Measurements from ENCODE around the gene CNTN4. TPM values are rescaled to one million over a fixed set of nuclear protein-coding genes. Genes with fewer than 3 reads are reported as not detected.
A peak's percentile ranks its signal among the peaks of the same experiment; 100 is the strongest.

Gene CNTN4
- total RNA-seq, 4 donors from 2014 or later: 47.7 to 106 (median 83.3) TPM

DNA sequence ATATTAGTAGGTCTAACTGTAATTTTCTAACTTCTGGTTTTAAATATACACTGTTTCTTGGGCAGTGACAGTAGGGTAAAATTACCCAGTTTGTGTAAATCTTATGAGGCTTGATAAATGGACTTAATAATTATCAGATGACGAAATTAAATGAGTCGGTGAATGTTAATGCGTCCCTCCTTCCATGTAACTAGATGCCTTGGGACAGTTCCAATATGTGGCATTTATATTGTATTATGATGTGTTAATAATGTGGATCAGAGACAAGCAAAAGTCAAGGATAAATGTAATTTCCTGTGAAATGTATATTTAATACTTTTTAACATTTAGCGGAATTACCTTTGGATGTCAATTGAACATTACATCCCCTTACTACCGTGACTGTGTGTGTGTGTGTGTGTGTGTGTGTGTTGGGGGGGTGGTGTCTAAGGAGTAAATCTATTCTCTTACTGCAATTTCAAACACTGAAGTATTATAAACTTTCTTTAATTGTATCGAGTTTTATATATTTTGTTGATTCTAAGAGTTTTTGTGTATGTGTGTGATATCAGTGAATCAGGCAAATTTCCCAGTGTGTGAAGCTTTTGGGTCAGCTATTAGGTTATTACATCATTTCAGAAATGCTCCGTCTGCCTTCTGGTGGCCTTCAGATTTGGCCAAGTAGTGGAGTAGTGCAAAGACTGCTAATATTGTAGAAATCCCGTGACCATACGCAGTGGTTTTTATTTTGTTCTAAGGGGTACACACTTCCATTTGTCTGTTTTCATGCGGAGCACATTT is 50.1 kb downstream of the CNTN4 start:
- Histone ChIP-seq H3K4me1 (peaks cover 0 to 13% (median 0%) of the 10 kb centered on the region in 4 donors), H3K27me3 (no peaks in the 10 kb centered on the region), H3K27ac (no peak overlapping the region), H3K4me3 (no peak overlapping the region), H3K9me3 (no peaks in the 10 kb centered on the region), H3K36me3 (no peaks in the 10 kb centered on the region)
- no peak for DNase-seq (ENCODE audit: low spot score in 2 of 2)
- 70 to 80% methylated on average over 10 of the region's 10 CpGs for WGBS, 2 donors
- TF ChIP-seq, protein P1, sequence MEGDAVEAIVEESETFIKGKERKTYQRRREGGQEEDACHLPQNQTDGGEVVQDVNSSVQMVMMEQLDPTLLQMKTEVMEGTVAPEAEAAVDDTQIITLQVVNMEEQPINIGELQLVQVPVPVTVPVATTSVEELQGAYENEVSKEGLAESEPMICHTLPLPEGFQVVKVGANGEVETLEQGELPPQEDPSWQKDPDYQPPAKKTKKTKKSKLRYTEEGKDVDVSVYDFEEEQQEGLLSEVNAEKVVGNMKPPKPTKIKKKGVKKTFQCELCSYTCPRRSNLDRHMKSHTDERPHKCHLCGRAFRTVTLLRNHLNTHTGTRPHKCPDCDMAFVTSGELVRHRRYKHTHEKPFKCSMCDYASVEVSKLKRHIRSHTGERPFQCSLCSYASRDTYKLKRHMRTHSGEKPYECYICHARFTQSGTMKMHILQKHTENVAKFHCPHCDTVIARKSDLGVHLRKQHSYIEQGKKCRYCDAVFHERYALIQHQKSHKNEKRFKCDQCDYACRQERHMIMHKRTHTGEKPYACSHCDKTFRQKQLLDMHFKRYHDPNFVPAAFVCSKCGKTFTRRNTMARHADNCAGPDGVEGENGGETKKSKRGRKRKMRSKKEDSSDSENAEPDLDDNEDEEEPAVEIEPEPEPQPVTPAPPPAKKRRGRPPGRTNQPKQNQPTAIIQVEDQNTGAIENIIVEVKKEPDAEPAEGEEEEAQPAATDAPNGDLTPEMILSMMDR (IDR thresholded peaks at IDR 0.05): no peak
- TF ChIP-seq EP300 (IDR thresholded peaks at IDR 0.05): no peak
- TF ChIP-seq POLR2A (IDR thresholded peaks at IDR 0.05): no peak

DNA sequence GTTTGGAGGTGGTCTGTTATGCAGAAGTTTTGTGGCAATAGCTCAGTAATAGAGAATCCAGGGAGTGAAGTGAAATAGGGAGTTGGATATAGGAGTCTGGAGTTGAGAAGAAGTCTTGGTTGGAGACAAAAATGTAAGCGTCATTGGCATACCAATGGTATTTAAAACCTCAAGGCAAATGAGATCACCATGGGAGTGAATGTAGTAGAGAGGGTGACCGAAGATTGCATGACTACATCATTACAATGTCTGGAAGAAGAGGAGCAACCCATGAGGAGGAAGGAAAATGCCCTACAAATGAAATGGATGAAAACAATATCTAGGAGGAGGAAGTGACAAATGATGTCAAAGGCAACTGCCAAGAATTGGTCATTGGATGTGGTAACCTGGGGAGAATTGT is 54.4 kb downstream of the CNTN4 start:
- H3K27ac ChIP-seq: peak overlapping the region in 2 of 4 donors; percentile 29 to 78
- no peak for TF ChIP-seq EP300 (IDR thresholded peaks at IDR 0.05)
- TF ChIP-seq, protein P1 (IDR thresholded peaks at IDR 0.05): no peak
- no peak for TF ChIP-seq POLR2A (IDR thresholded peaks at IDR 0.05)
- DNase-seq (ENCODE audit: low spot score in 2 of 2): no peak
- peaks cover 0 to 33% (median 6%) of the 10 kb centered on the region in 4 donors for H3K4me1 ChIP-seq
- no peak overlapping the region for H3K4me3 ChIP-seq
- WGBS, 2 donors: 94 to 97% methylated on average over 2 of the region's 2 CpGs
- H3K27me3 ChIP-seq: no peaks in the 10 kb centered on the region
- H3K9me3 ChIP-seq: no peaks in the 10 kb centered on the region
- H3K36me3 ChIP-seq: no peaks in the 10 kb centered on the region

DNA sequence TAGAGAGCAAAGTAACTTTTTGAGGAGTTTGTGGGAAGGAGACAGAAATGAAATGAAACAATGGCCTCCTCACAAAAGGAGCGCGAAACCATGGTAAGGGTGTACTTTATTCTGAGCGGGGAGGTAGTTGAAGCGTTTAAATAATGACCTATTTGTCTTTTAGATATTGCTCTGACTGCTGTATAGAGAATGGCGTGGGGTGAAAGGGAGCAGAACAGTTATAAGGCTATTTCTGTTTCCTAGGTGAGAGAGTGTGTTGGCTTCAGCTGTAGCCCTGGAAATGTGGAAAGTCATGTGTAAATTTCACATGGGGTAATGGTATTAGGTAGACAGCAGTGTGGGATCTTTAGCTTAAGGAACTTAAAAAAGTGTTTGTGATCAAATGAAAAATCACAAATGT is 54.9 kb downstream of the CNTN4 start:
- peaks cover 0 to 38% (median 6%) of the 10 kb centered on the region in 4 donors for H3K4me1 ChIP-seq
- no peaks in the 10 kb centered on the region for H3K36me3 ChIP-seq
- WGBS, 2 donors: 66 to 71% methylated on average over 5 of the region's 5 CpGs

DNA sequence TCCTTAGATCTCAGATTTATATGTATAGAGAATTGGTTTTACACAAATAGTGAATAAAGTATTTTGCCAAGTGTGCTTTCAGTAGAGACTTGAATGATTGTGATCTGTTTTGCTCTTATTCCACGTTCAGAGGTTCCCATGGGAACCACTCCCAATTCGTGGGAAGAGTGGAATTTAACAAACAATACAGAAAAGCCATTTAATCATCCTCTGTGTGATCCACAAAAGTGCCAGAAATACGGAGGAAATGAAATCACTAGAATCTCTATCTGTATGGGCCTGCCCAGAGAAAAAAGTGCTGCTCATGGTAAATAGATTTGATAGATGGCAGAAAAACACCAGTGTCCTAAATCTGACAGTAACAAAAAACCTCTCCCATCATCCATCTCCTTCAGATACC is 56.0 kb downstream of the CNTN4 start:
- Histone ChIP-seq H3K4me1 (peaks cover 0 to 39% (median 6%) of the 10 kb centered on the region in 4 donors), H3K4me3 (no peak overlapping the region), H3K27ac (peak overlapping the region in 2 of 4 donors; percentile 15 to 55), H3K27me3 (no peaks in the 10 kb centered on the region), H3K36me3 (no peaks in the 10 kb centered on the region), H3K9me3 (no peaks in the 10 kb centered on the region)
- 12 to 18% methylated on average over 3 of the region's 3 CpGs for WGBS, 2 donors
- TF ChIP-seq, protein P1 (IDR thresholded peaks at IDR 0.05): no peak
- TF ChIP-seq POLR2A (IDR thresholded peaks at IDR 0.05): no peak
- DNase-seq (ENCODE audit: low spot score in 2 of 2): no peak

More for the DNA sequence above, 54.9 kb downstream of the CNTN4 start:
- Histone ChIP-seq H3K9me3 (no peaks in the 10 kb centered on the region), H3K27ac (peak overlapping the region in 1 of 4 donors; percentile 29), H3K4me3 (no peak overlapping the region), H3K27me3 (no peaks in the 10 kb centered on the region)
- DNase-seq (ENCODE audit: low spot score in 2 of 2): no peak
- no peak for TF ChIP-seq POLR2A (IDR thresholded peaks at IDR 0.05)
- no peak for TF ChIP-seq EP300 (IDR thresholded peaks at IDR 0.05)
- TF ChIP-seq, protein P1 (IDR thresholded peaks at IDR 0.05): no peak

DNA sequence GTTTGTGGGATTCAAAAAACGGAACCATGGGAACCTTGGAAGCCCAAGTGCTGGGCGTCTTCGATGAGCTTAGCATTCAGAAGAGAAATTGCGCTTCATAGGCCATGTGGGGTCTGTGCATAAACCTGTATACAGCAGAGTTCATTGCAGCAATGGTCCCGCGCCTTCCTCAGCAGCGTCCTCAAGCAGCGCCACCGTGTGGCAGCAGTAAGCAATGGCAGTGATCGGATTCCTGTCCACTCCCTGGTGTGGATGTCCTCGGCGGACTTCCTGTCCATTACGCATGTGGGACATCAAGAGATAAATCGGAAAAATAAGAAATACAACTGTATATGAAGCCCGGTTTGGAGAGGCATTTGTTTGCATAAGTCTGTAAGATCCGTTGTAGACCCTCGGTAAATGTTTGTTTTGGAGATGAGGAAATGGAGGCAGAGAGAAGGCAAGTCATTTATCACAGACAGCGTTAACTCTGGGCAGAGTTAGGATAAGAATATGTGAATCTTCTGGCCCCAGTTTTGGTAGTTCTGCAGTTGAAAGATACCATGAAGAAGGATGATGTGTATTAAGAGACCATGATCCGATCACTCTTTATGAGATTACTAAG is 57.7 kb downstream of the CNTN4 start:
- Histone ChIP-seq H3K4me3 (no peak overlapping the region), H3K9me3 (no peaks in the 10 kb centered on the region), H3K27ac (no peak overlapping the region), H3K36me3 (no peaks in the 10 kb centered on the region), H3K27me3 (no peaks in the 10 kb centered on the region), H3K4me1 (peaks cover 0 to 27% (median 6%) of the 10 kb centered on the region in 4 donors)
- no peak for TF ChIP-seq POLR2A (IDR thresholded peaks at IDR 0.05)
- TF ChIP-seq, protein P1 (IDR thresholded peaks at IDR 0.05): peak in 1 of 5 experiments; percentile 28
- WGBS, 2 donors: 71 to 74% methylated on average over 19 of the region's 19 CpGs
- no peak for DNase-seq (ENCODE audit: low spot score in 2 of 2)

All from tibial nerve (tissue), 4 donors.